Effector memory CD8-positive, alpha-beta T cell (primary cell): Measurements from ENCODE around the gene GALNTL6.

ENCODE experiments used
- ATAC-seq: fragments of 150-1000 bp; cut with Tn5 transposase; replicated peaks from 2 replicates; pipeline ENCODE4 v1.10.0; 2021; ENCODE audit warnings: mild to moderate bottlenecking, moderate library complexity
- DNase-seq, 3 experiments: peaks; one replicate each; pipeline ENCODE4 v3.0.0; 2021
- H3K27ac Mint-ChIP-seq, 2 donors: one replicate each; pipeline ENCODE4 v1.8.0; 2022; ENCODE audit warnings: mild to moderate bottlenecking in 2 of 2, mixed read lengths in 2 of 2, moderate library complexity in 2 of 2
- H3K27me3 Mint-ChIP-seq, 2 donors: one replicate each; pipeline ENCODE4 v1.8.0; 2022; ENCODE audit warnings: mixed read lengths in 2 of 2
- H3K36me3 Mint-ChIP-seq: one replicate; pipeline ENCODE4 v1.8.0; 2022; ENCODE audit warnings: mild to moderate bottlenecking, moderate library complexity, mixed read lengths; ENCODE audit not compliant: insufficient read depth
- H3K4me1 Mint-ChIP-seq, 2 donors: one replicate each; pipeline ENCODE4 v1.8.0; 2022; ENCODE audit warnings: low read depth in 2 of 2, mixed read lengths in 2 of 2
- H3K4me3 Mint-ChIP-seq, 2 donors: one replicate each; pipeline ENCODE4 v1.8.0; 2022; ENCODE audit warnings: mild to moderate bottlenecking in 2 of 2, mixed read lengths in 2 of 2, moderate library complexity in 2 of 2
- H3K9me3 Mint-ChIP-seq, 2 donors: one replicate each; pipeline ENCODE4 v1.8.0; 2022; ENCODE audit warnings: mixed read lengths in 2 of 2

Gene GALNTL6

GRCh38 chr4:172734555-172734954, 921.4 kb downstream of the GALNTL6 start:
- Mint-ChIP-seq H3K27me3 (no peaks in the 10 kb centered on the region), H3K4me1 (no peaks in the 10 kb centered on the region), H3K27ac (no peak overlapping the region), H3K4me3 (no peak overlapping the region), H3K36me3 (no peaks in the 10 kb centered on the region), H3K9me3 (peaks cover 14 to 26% of the 10 kb centered on the region in 2 donors)
- DNase-seq, result no peak
- no peak for ATAC-seq

GRCh38 chr4:172736046-172736445, 922.8 kb downstream of the GALNTL6 start:
- ATAC-seq (no peak), DNase-seq (no peak)
- H3K27me3 Mint-ChIP-seq, result no peaks in the 10 kb centered on the region
- no peak overlapping the region for H3K27ac Mint-ChIP-seq
- H3K36me3 Mint-ChIP-seq, result no peaks in the 10 kb centered on the region
- H3K9me3 Mint-ChIP-seq, result peaks cover 16 to 26% of the 10 kb centered on the region in 2 donors
- H3K4me3 Mint-ChIP-seq, result no peak overlapping the region
- no peaks in the 10 kb centered on the region for H3K4me1 Mint-ChIP-seq

GRCh38 chr4:172740434-172740833, 927.2 kb downstream of the GALNTL6 start:
- Mint-ChIP-seq H3K36me3 (no peaks in the 10 kb centered on the region), H3K27ac (no peak overlapping the region), H3K27me3 (no peaks in the 10 kb centered on the region), H3K9me3 (peaks cover 13 to 15% of the 10 kb centered on the region in 2 donors), H3K4me1 (no peaks in the 10 kb centered on the region), H3K4me3 (no peak overlapping the region)
- ATAC-seq (no peak), DNase-seq (no peak)

GRCh38 chr4:172750910-172751309, 937.7 kb downstream of the GALNTL6 start:
- H3K9me3 Mint-ChIP-seq, result peaks cover 2 to 12% of the 10 kb centered on the region in 2 donors
- no peak overlapping the region for H3K4me3 Mint-ChIP-seq
- no peak for ATAC-seq
- no peaks in the 10 kb centered on the region for H3K4me1 Mint-ChIP-seq
- H3K36me3 Mint-ChIP-seq, result no peaks in the 10 kb centered on the region
- no peak overlapping the region for H3K27ac Mint-ChIP-seq
- DNase-seq, result no peak
- no peaks in the 10 kb centered on the region for H3K27me3 Mint-ChIP-seq

GRCh38 chr4:172751550-172751949, 938.3 kb downstream of the GALNTL6 start:
- peaks cover 2 to 12% of the 10 kb centered on the region in 2 donors for H3K9me3 Mint-ChIP-seq
- H3K4me1 Mint-ChIP-seq, result no peaks in the 10 kb centered on the region
- H3K27ac Mint-ChIP-seq, result no peak overlapping the region
- no peak overlapping the region for H3K4me3 Mint-ChIP-seq
- no peaks in the 10 kb centered on the region for H3K36me3 Mint-ChIP-seq
- DNase-seq (no peak), ATAC-seq (no peak)
- no peaks in the 10 kb centered on the region for H3K27me3 Mint-ChIP-seq

GRCh38 chr4:172758586-172759340, 945.6 kb downstream of the GALNTL6 start:
- ATAC-seq (no peak), DNase-seq (no peak)
- Mint-ChIP-seq H3K4me3 (no peak overlapping the region), H3K27ac (no peak overlapping the region), H3K4me1 (no peaks in the 10 kb centered on the region), H3K36me3 (no peaks in the 10 kb centered on the region), H3K9me3 (peaks cover 9 to 12% of the 10 kb centered on the region in 2 donors), H3K27me3 (no peaks in the 10 kb centered on the region)

- ATAC-seq, result no peak
- DNase-seq, result no peak
- no peak overlapping the region for H3K27ac Mint-ChIP-seq
- H3K27me3 Mint-ChIP-seq, result no peaks in the 10 kb centered on the region
- peaks cover 7 to 11% of the 10 kb centered on the region in 2 donors for H3K9me3 Mint-ChIP-seq
- no peaks in the 10 kb centered on the region for H3K36me3 Mint-ChIP-seq
- no peaks in the 10 kb centered on the region for H3K4me1 Mint-ChIP-seq
- no peak overlapping the region for H3K4me3 Mint-ChIP-seq
Measured at GRCh38 chr4:172760512-172760911, 947.3 kb downstream of the GALNTL6 start.

GRCh38 chr4:172762895-172763294, 949.7 kb downstream of the GALNTL6 start:
- Mint-ChIP-seq H3K36me3 (no peaks in the 10 kb centered on the region), H3K4me3 (no peak overlapping the region), H3K4me1 (no peaks in the 10 kb centered on the region), H3K27me3 (no peaks in the 10 kb centered on the region), H3K9me3 (peaks cover 9 to 13% of the 10 kb centered on the region in 2 donors), H3K27ac (no peak overlapping the region)
- ATAC-seq, result no peak
- DNase-seq, result no peak

- H3K27ac Mint-ChIP-seq, result no peak overlapping the region
- H3K36me3 Mint-ChIP-seq, result no peaks in the 10 kb centered on the region
- ATAC-seq, result no peak
- H3K4me3 Mint-ChIP-seq, result no peak overlapping the region
- H3K27me3 Mint-ChIP-seq, result no peaks in the 10 kb centered on the region
- no peaks in the 10 kb centered on the region for H3K4me1 Mint-ChIP-seq
- DNase-seq, result no peak
- H3K9me3 Mint-ChIP-seq, result peaks cover 14 to 24% of the 10 kb centered on the region in 2 donors
Measured at GRCh38 chr4:172770787-172771186, 957.6 kb downstream of the GALNTL6 start.

GRCh38 chr4:172772781-172773180, 959.6 kb downstream of the GALNTL6 start:
- Mint-ChIP-seq H3K4me1 (no peaks in the 10 kb centered on the region), H3K9me3 (peaks cover 11 to 24% of the 10 kb centered on the region in 2 donors), H3K27ac (no peak overlapping the region), H3K4me3 (no peak overlapping the region), H3K27me3 (no peaks in the 10 kb centered on the region), H3K36me3 (no peaks in the 10 kb centered on the region)
- DNase-seq, result no peak
- ATAC-seq, result no peak

- Mint-ChIP-seq H3K27ac (no peak overlapping the region), H3K27me3 (no peaks in the 10 kb centered on the region), H3K9me3 (peaks cover 6 to 23% of the 10 kb centered on the region in 2 donors), H3K36me3 (no peaks in the 10 kb centered on the region), H3K4me1 (no peaks in the 10 kb centered on the region), H3K4me3 (no peak overlapping the region)
- ATAC-seq (no peak), DNase-seq (no peak)
Measured at GRCh38 chr4:172776203-172776861, 963.1 kb downstream of the GALNTL6 start.

- Mint-ChIP-seq H3K4me3 (no peak overlapping the region), H3K36me3 (no peaks in the 10 kb centered on the region), H3K27ac (no peak overlapping the region), H3K9me3 (peaks cover 0 to 14% of the 10 kb centered on the region in 2 donors), H3K27me3 (no peaks in the 10 kb centered on the region), H3K4me1 (no peaks in the 10 kb centered on the region)
- DNase-seq (no peak), ATAC-seq (no peak)
Measured at GRCh38 chr4:172777729-172778431, 964.7 kb downstream of the GALNTL6 start.

GRCh38 chr4:172778583-172778982, 965.4 kb downstream of the GALNTL6 start:
- Mint-ChIP-seq H3K27me3 (no peaks in the 10 kb centered on the region), H3K9me3 (peaks cover 0 to 12% of the 10 kb centered on the region in 2 donors), H3K36me3 (no peaks in the 10 kb centered on the region), H3K4me3 (no peak overlapping the region), H3K27ac (no peak overlapping the region), H3K4me1 (no peaks in the 10 kb centered on the region)
- ATAC-seq (no peak), DNase-seq (no peak)
